ENCODE measurements around the gene FAM170A. TPM values are rescaled to one million over a fixed set of nuclear protein-coding genes. Genes with fewer than 3 reads are reported as not detected.
A peak's percentile ranks its signal among the peaks of the same experiment; 100 is the strongest.

The FAM170A gene
- polyA plus RNA-seq, 2 of the 4 experiments (the other 2 are of a cell fraction) = not detected

GRCh38 chr5:119681734-119682133, 52.4 kb downstream of the FAM170A start:
- 44% methylated on average over 2 of the region's 2 CpGs for WGBS (ENCODE audit: missing lambda C conversion rate)

GRCh38 chr5:119682372-119682771, 53.0 kb downstream of the FAM170A start:
- Histone ChIP-seq H3K4me2 (no peak overlapping the region), H3K27ac (no peak overlapping the region), H3K9me3 (no peaks in the 10 kb centered on the region), H3K4me3 (no peak overlapping the region), H3K4me1 (no peaks in the 10 kb centered on the region)
- ATAC-seq (no peak), FAIRE-seq (no peak), DNase-seq (ENCODE audit: low read depth in 1 of 2, low spot score in 1 of 2) (no peak)
- ChIA-PET POLR2A (no interaction called here), CTCF (no interaction called here)
- 0% methylated on average over 1 of the region's 1 CpG for WGBS (ENCODE audit: missing lambda C conversion rate)
- no peak for TF ChIP-seq PHF8 (IDR thresholded peaks at IDR 0.05; ENCODE audit: borderline replicate concordance, low read depth)
- TF ChIP-seq MAFK (IDR thresholded peaks at IDR 0.05; ENCODE audit: partially characterized antibody) = peak; percentile 60

More at GRCh38 chr5:119681734-119682133, 52.4 kb downstream of the FAM170A start:
- POLR2A ChIA-PET = no interaction called here
- no peak for ATAC-seq
- Histone ChIP-seq H3K27ac (no peak overlapping the region), H3K9me3 (no peaks in the 10 kb centered on the region), H3K4me3 (no peak overlapping the region), H3K4me1 (no peaks in the 10 kb centered on the region), H3K4me2 (no peak overlapping the region)
- no peak for TF ChIP-seq HES2 (IDR thresholded peaks at IDR 0.05)
- no peak for FAIRE-seq
- no peak for DNase-seq (ENCODE audit: low read depth in 1 of 2, low spot score in 1 of 2)
- CTCF ChIA-PET = no interaction called here

Other genes starting within 250 kb of the FAM170A start
- 121 and 175 TPM in 2 replicates for gene HSD17B4, start 177.1 kb upstream of the FAM170A start, polyA plus RNA-seq (2011; rRNA removed)
- 105 to 135 TPM (median 134 TPM) in 3 replicates for gene HSD17B4, start 177.1 kb upstream of the FAM170A start, polyA plus RNA-seq (2017; fragmentation: RNase III; extraction: RNeasy Plus Mini Kit Qiagen cat#74134 plus additional on column Dnase treatment)